Measurements from ENCODE around the gene ACOX2. TPM values are rescaled to one million over a fixed set of nuclear protein-coding genes. Genes with fewer than 3 reads are reported as not detected.
A peak's percentile ranks its signal among the peaks of the same experiment; 100 is the strongest.

Gene ACOX2
- total RNA-seq (10 to 100 TPM in 6 of 7 donors, 1 to 10 TPM in 1; 6.8 to 26.4 (median 23.2) TPM), polyA plus RNA-seq (10 to 100 TPM; 25.4 to 57.7 TPM)
- long read RNA-seq, donor 1, transcript ACOX2-201 (15 exons, 2,426 nt) = major isoform, 18 of 54 reads
- long read RNA-seq, donor 1, partial matches to known transcripts = 7 of 54 reads
- long read RNA-seq, donor 1, other reads (novel, unspliced or antisense) = 29 of 54 reads
- long read RNA-seq, donor 2, partial matches to known transcripts = 0 of 2 reads
- long read RNA-seq, donor 2, other reads (novel, unspliced or antisense) = 0 of 2 reads
- long read RNA-seq, donor 3, transcript ACOX2-207 (6 exons, 1,072 nt) = major isoform, 11 of 55 reads
- long read RNA-seq, donor 3, transcript ACOX2-201 (15 exons, 2,426 nt) = minor isoform, 10 of 55 reads
- long read RNA-seq, donor 3, partial matches to known transcripts = 11 of 55 reads
- long read RNA-seq, donor 3, other reads (novel, unspliced or antisense) = 23 of 55 reads

DNA sequence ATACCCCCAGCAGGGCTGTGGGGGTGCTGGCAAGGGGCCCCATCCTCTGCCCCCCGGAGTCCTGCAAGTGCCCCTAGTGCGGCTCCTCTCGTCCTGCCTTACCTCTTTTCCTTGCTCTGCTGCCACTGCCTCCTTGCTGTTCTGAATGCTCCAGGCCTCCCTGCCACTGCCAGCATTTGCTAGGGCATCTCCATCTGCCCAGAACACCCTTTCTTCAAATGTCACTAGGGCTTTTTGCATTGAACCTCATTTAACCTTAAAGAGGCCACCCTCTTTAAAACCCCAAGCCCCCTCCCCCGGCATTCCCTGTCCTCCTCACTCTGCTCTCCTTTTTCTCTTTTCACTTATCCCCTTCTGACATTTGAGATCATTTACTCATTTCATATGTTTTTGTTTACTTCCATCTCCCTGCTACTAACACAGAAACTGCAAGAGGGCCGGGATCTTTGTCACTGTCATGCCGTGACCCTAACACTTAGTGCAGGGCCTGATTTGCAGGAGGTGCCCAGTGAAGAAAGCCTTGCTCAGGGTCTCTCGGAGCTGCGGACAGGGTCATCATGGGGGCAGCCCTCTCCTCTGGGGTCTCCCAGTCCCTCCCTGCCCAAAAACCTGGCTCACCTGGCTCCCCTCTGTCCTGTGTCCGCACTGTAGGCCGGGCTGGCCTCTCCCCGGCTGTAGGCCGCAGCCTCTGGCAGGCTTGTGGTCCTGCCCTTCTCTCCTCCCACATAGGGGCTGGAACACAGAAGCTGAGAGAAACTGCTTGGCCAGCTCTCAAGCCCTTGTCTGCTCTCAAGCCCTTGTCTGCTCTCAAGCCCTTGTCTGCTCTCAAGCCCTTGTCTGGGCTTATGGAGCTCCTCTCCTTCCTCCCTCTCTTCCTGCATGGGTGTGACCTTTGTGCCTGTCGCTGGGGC is at the start of gene ACOX2:
Gene ACOX2 (minus strand): TSS at position 690 of the 911 bp plus-strand sequence. CDS start 2,084 bp downstream, outside the sequence.
- TF ChIP-seq CTCF (IDR thresholded peaks at IDR 0.05) = no peak
- TF ChIP-seq POLR2A (IDR thresholded peaks at IDR 0.05) = no peak
- no peak for TF ChIP-seq EP300 (IDR thresholded peaks at IDR 0.05)
- H3K4me1 ChIP-seq (ENCODE audit: insufficient read depth) = peaks cover 17% of the 10 kb centered on the region
- intact Hi-C loops (cut with DNase I) = loop anchor here in 2 of 4 donors (10.0 kb wide), 2 partner anchors 212 to 342 kb away; no protein-coding TSS in a partner anchor
- no peaks in the 10 kb centered on the region for H3K27me3 ChIP-seq
- peak within 1 kb of the TSS; percentile 36 for H3K4me3 ChIP-seq
- H3K27ac ChIP-seq = peak within 1 kb of the TSS; percentile 11 to 77
- H3K9me3 ChIP-seq = no peaks in the 10 kb centered on the region
- peak; percentile 74 to 79 (median 78) for DNase-seq
- H3K36me3 ChIP-seq = no peaks in the 10 kb centered on the region
- 9 to 19% (median 16%) methylated on average over 13 of the region's 13 CpGs for WGBS, 3 donors

GRCh38 chr3:58585994-58586393 is 49.0 kb upstream of the ACOX2 start:
- WGBS, 3 donors = 24 to 44% (median 34%) methylated on average over 8 of the region's 8 CpGs
- H3K27ac ChIP-seq = no peak overlapping the region
- DNase-seq = no peak
- peaks cover 3% of the 10 kb centered on the region for H3K4me1 ChIP-seq (ENCODE audit: insufficient read depth)
- intact Hi-C loops (cut with DNase I) = no loop called here
- TF ChIP-seq POLR2A (IDR thresholded peaks at IDR 0.05) (no peak), EP300 (IDR thresholded peaks at IDR 0.05) (no peak), CTCF (IDR thresholded peaks at IDR 0.05) (no peak)
- no peaks in the 10 kb centered on the region for H3K27me3 ChIP-seq
- no peaks in the 10 kb centered on the region for H3K36me3 ChIP-seq
- peak overlapping the region; percentile 44 for H3K4me3 ChIP-seq
- H3K9me3 ChIP-seq = no peaks in the 10 kb centered on the region

GRCh38 chr3:58585005-58585786 is 48.2 kb upstream of the ACOX2 start:
- Histone ChIP-seq H3K27ac (peak overlapping the region in 1 of 2 donors; percentile 67), H3K4me3 (peak overlapping the region; percentile 44), H3K27me3 (no peaks in the 10 kb centered on the region), H3K9me3 (no peaks in the 10 kb centered on the region), H3K4me1 (ENCODE audit: insufficient read depth) (peaks cover 3% of the 10 kb centered on the region), H3K36me3 (no peaks in the 10 kb centered on the region)
- peak; percentile 79 to 91 (median 83) for DNase-seq
- 0 to 1% (median 1%) methylated on average over 41 to 46 of the region's 46 CpGs for WGBS, 3 donors
- intact Hi-C loops (cut with DNase I) = no loop called here
- no peak for TF ChIP-seq EP300 (IDR thresholded peaks at IDR 0.05)
- TF ChIP-seq CTCF (IDR thresholded peaks at IDR 0.05) = peak; percentile 61 to 92 (median 84)

DNA sequence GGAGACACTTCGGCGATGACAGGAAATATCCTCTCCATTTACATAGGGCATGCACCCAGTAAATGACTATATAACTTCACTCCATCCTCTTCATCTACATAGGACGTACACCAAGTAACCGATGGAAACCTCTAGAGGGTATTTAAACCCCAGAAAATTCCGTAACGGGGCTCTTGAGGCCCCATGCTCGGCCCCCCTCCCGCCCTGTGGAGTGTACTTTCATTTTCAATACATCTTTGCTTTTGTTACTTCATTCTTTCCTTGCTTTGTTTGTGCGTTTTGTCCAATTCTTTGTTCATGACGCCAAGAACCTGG is 47.7 kb upstream of the ACOX2 start:
- WGBS, 3 donors = 17 to 21% (median 19%) methylated on average over 10 of the region's 10 CpGs
- no peak for TF ChIP-seq POLR2A (IDR thresholded peaks at IDR 0.05)
- no peak for TF ChIP-seq EP300 (IDR thresholded peaks at IDR 0.05)
- no peak for TF ChIP-seq CTCF (IDR thresholded peaks at IDR 0.05)
- peak overlapping the region; percentile 44 for H3K4me3 ChIP-seq
- no peaks in the 10 kb centered on the region for H3K36me3 ChIP-seq
- no peak for DNase-seq
- H3K27me3 ChIP-seq = no peaks in the 10 kb centered on the region
- peaks cover 3% of the 10 kb centered on the region for H3K4me1 ChIP-seq (ENCODE audit: insufficient read depth)
- intact Hi-C loops (cut with DNase I) = no loop called here
- H3K27ac ChIP-seq = peak overlapping the region in 1 of 2 donors; percentile 67
- no peaks in the 10 kb centered on the region for H3K9me3 ChIP-seq
